B cell (primary cell): Measurements from ENCODE around the gene RAC2.

Experiments used
- CTCF ChIP-seq: fragments of 200-600 bp; IDR thresholded peaks from one replicate; pipeline ENCODE4 v1.8.0; 2022; ENCODE audit warnings: antibody characterized with exemption, mild to moderate bottlenecking
- EZH2 ChIP-seq: IDR thresholded peaks from 2 replicates; pipeline ENCODE4 v1.6.1; 2012; ENCODE audit warnings: borderline replicate concordance, low read depth, mild to moderate bottlenecking, moderate library complexity, low read length; ENCODE audit not compliant: insufficient read depth, poor library complexity, severe bottlenecking

- TF ChIP-seq EZH2 (no peak), CTCF (no peak)
Observed at GRCh38 chr22:37226514-37226913, 17.6 kb downstream of the RAC2 start.
